Measurements from ENCODE around the gene TUSC1. TPM values are rescaled to one million over a fixed set of nuclear protein-coding genes. Genes with fewer than 3 reads are reported as not detected.
"Not testable (repeated sequence)": the region's sequence is repeated elsewhere in the genome, so short reads cannot be mapped to it uniquely, and the experiment has no call there.

Gene TUSC1
- total RNA-seq, 1 experiment from 2014 or later = 4.4 TPM

GRCh38 chr9:25702536-25702935, 24.3 kb upstream of the TUSC1 start:
- ChIA-PET POLR2A (no interaction called here), CTCF (no interaction called here)
- no peaks in the 10 kb centered on the region for H3K9me3 ChIP-seq (ENCODE audit: control insufficient read depth, insufficient read depth, low read depth, low read length)
- intact Hi-C loops (cut with micrococcal nuclease; ENCODE audit: unreplicated experiment) (no loop called here), in situ Hi-C loops (cut with HindIII; ENCODE audit: low pct_unique_long_range_greater_than_20kb, low sequenced_read_pairs) (no loop called here)
- DNase-seq (ENCODE audit: low read depth, low spot score) (no peak), ATAC-seq (no peak)
- BruUV-seq (replicated peaks) = no TSS peak
- no peaks in the 10 kb centered on the region for H3K27me3 ChIP-seq (ENCODE audit: control insufficient read depth, insufficient read depth, low read length)
- no peaks in the 10 kb centered on the region for H3K36me3 ChIP-seq (ENCODE audit: control insufficient read depth, insufficient read depth, low read length)
- H3K4me1 ChIP-seq (ENCODE audit: control insufficient read depth, insufficient read depth, low read length) = no peaks in the 10 kb centered on the region
- H3K4me3 ChIP-seq (ENCODE audit: low read depth in 2 of 2, low read length in 2 of 2) = no peak overlapping the region
- H3K27ac ChIP-seq (ENCODE audit: low read length) = no peak overlapping the region
- no peak for TF ChIP-seq SIN3A (IDR thresholded peaks at IDR 0.05; ENCODE audit: borderline replicate concordance, insufficient read depth, low read depth, low read length)
- no peak for TF ChIP-seq REST (IDR thresholded peaks at IDR 0.05; ENCODE audit: insufficient read depth in 1 of 2, low read depth in 2 of 2, low read length in 1 of 2)
- TF ChIP-seq POLR2AphosphoS5 (IDR thresholded peaks at IDR 0.05; ENCODE audit: low read depth, low read length) = no peak
- TF ChIP-seq CTCF (IDR thresholded peaks at IDR 0.05) = no peak
- TF ChIP-seq TCF7L2 (IDR thresholded peaks at IDR 0.05; ENCODE audit: low read depth, low read length) = no peak

GRCh38 chr9:25700899-25701298, 22.7 kb upstream of the TUSC1 start:
- H3K4me3 ChIP-seq (ENCODE audit: low read depth in 2 of 2, low read length in 2 of 2); H3K4me1 ChIP-seq (ENCODE audit: control insufficient read depth, insufficient read depth, low read length); in situ Hi-C loops (cut with HindIII; ENCODE audit: low pct_unique_long_range_greater_than_20kb, low sequenced_read_pairs); DNase-seq (ENCODE audit: low read depth, low spot score); H3K27ac ChIP-seq (ENCODE audit: low read length); CTCF ChIA-PET; H3K36me3 ChIP-seq (ENCODE audit: control insufficient read depth, insufficient read depth, low read length); POLR2A ChIA-PET; BruUV-seq (replicated peaks); intact Hi-C loops (cut with micrococcal nuclease; ENCODE audit: unreplicated experiment); H3K27me3 ChIP-seq (ENCODE audit: control insufficient read depth, insufficient read depth, low read length); H3K9me3 ChIP-seq (ENCODE audit: control insufficient read depth, insufficient read depth, low read depth, low read length); ATAC-seq: not testable (repeated sequence)

GRCh38 chr9:25700430-25700829, 22.2 kb upstream of the TUSC1 start:
- no peaks in the 10 kb centered on the region for H3K27me3 ChIP-seq (ENCODE audit: control insufficient read depth, insufficient read depth, low read length)
- POLR2A ChIA-PET = no interaction called here
- DNase-seq (ENCODE audit: low read depth, low spot score) (no peak), ATAC-seq (no peak)
- TF ChIP-seq SIN3A (IDR thresholded peaks at IDR 0.05; ENCODE audit: borderline replicate concordance, insufficient read depth, low read depth, low read length) (no peak), CTCF (IDR thresholded peaks at IDR 0.05) (no peak), POLR2AphosphoS5 (IDR thresholded peaks at IDR 0.05; ENCODE audit: low read depth, low read length) (no peak), REST (IDR thresholded peaks at IDR 0.05; ENCODE audit: insufficient read depth in 1 of 2, low read depth in 2 of 2, low read length in 1 of 2) (no peak)
- in situ Hi-C loops (cut with HindIII; ENCODE audit: low pct_unique_long_range_greater_than_20kb, low sequenced_read_pairs) (no loop called here), intact Hi-C loops (cut with micrococcal nuclease; ENCODE audit: unreplicated experiment) (no loop called here)
- H3K4me3 ChIP-seq (ENCODE audit: low read depth in 2 of 2, low read length in 2 of 2) = no peak overlapping the region
- CTCF ChIA-PET = no interaction called here
- no TSS peak for BruUV-seq (replicated peaks)
- H3K9me3 ChIP-seq (ENCODE audit: control insufficient read depth, insufficient read depth, low read depth, low read length) = no peaks in the 10 kb centered on the region
- H3K4me1 ChIP-seq (ENCODE audit: control insufficient read depth, insufficient read depth, low read length) = no peaks in the 10 kb centered on the region
- H3K36me3 ChIP-seq (ENCODE audit: control insufficient read depth, insufficient read depth, low read length) = no peaks in the 10 kb centered on the region
- no peak overlapping the region for H3K27ac ChIP-seq (ENCODE audit: low read length)

Data from Panc1 (cell line).